H1 (cell line): ENCODE data around the gene UFD1. TPM values are rescaled to one million over a fixed set of nuclear protein-coding genes. Genes with fewer than 3 reads are reported as not detected.

Experiments
- CTCF ChIA-PET: fragments of 300-600 bp; sonication (Branson Sonifier 250); formaldehyde crosslinking; loops from one replicate; lab custom pipeline; 2021; ENCODE audit not compliant: partially characterized antibody; lab: Charles Lee
- POLR2A ChIA-PET: fragments of 300-600 bp; sonication (Branson Sonifier 250); formaldehyde crosslinking; loops from one replicate; lab custom pipeline; 2021; ENCODE audit warnings: inconsistent platforms; ENCODE audit not compliant: partially characterized antibody; lab: Charles Lee
- DNase-seq, 2 experiments: peaks; one replicate each; pipeline versions ENCODE4 v3.0.0 to v3.0.0-alpha.2; 2010 to 2022; ENCODE audit warnings: low spot score in 2 of 2, low read depth in 1 of 2, mixed read lengths in 1 of 2
- FAIRE-seq: peaks from 2 replicates; lab custom pipeline; 2011; peaks lifted over from hg19 to GRCh38; lab: Jason Lieb, UNC
- H2AFZ ChIP-seq: 2 replicates; pipeline ENCODE4 v1.8.1; 2012; ENCODE audit warnings: low read length, inconsistent platforms
- H2AK5ac ChIP-seq: 2 replicates; pipeline ENCODE4 v1.6.1; 2013; ENCODE audit warnings: low read depth, low read length
- H2BK120ac ChIP-seq: replicated peaks from 2 replicates; pipeline ENCODE3; 2013; ENCODE audit warnings: low read depth, low read length, inconsistent platforms
- H2BK12ac ChIP-seq: 2 replicates; pipeline ENCODE4 v1.6.1; 2013; ENCODE audit warnings: low read depth, low read length
- H2BK15ac ChIP-seq: 2 replicates; pipeline ENCODE4 v1.6.1; 2013; ENCODE audit warnings: low read length
- H2BK20ac ChIP-seq: 2 replicates; pipeline ENCODE4 v1.6.1; 2013; ENCODE audit warnings: low read length
- H2BK5ac ChIP-seq: 2 replicates; pipeline ENCODE4 v1.6.1; 2013; ENCODE audit warnings: low read depth, low read length
- H3K14ac ChIP-seq: 2 replicates; pipeline ENCODE4 v1.6.1; 2013; ENCODE audit warnings: inconsistent platforms; ENCODE audit not compliant: insufficient read length
- H3K18ac ChIP-seq: 2 replicates; pipeline ENCODE4 v1.6.1; 2013; ENCODE audit warnings: low read length; ENCODE audit errors: extremely low read depth
- H3K23ac ChIP-seq: 2 replicates; pipeline ENCODE4 v1.6.1; 2013; ENCODE audit warnings: inconsistent platforms; ENCODE audit not compliant: insufficient read length
- H3K23me2 ChIP-seq: 2 replicates; pipeline ENCODE4 v1.6.1; 2013; ENCODE audit warnings: low read depth, low read length
- H3K27ac ChIP-seq: 2 replicates; pipeline ENCODE4 v1.6.1; 2011; ENCODE audit warnings: low read depth, low read length, inconsistent platforms
- H3K27me3 ChIP-seq, 4 experiments: replicated peaks in 1 of 4; 1 replicate in 1 of 4; 2 replicates in 3 of 4; pipeline versions ENCODE4 v1.6.1 to v1.8.1; 2011 to 2013; ENCODE audit warnings: low read length in 3 of 4, mild to moderate bottlenecking in 3 of 4, inconsistent platforms in 2 of 4, mixed read lengths in 2 of 4, moderate library complexity in 1 of 4; ENCODE audit not compliant: control insufficient read depth in 3 of 4, insufficient read depth in 3 of 4; ENCODE audit errors: extremely low read depth in 1 of 4
- H3K36me3 ChIP-seq, 4 experiments: 2 replicates each; pipeline versions ENCODE4 v1.6.1 to v1.8.1; 2011 to 2013; ENCODE audit warnings: mild to moderate bottlenecking in 4 of 4, low read length in 3 of 4, moderate library complexity in 2 of 4, control low read depth in 1 of 4, inconsistent platforms in 1 of 4; ENCODE audit not compliant: insufficient read depth in 4 of 4, control insufficient read depth in 2 of 4
- H3K4ac ChIP-seq: replicated peaks from 2 replicates; pipeline ENCODE3; 2013; ENCODE audit warnings: low read length, low read depth, mixed read lengths, inconsistent platforms; ENCODE audit not compliant: insufficient read length
- H3K4me1 ChIP-seq, 4 experiments: replicated peaks in 1 of 4; 1 replicate in 1 of 4; 2 replicates in 3 of 4; pipeline versions ENCODE4 v1.6.1 to v1.8.1; 2011 to 2013; ENCODE audit warnings: low read length in 3 of 4, inconsistent platforms in 2 of 4, mixed read lengths in 1 of 4; ENCODE audit not compliant: insufficient read depth in 4 of 4, control insufficient read depth in 3 of 4
- H3K4me2 ChIP-seq, 2 experiments: 2 replicates each; pipeline versions ENCODE4 v1.6.1 to v1.8.1; 2011 to 2013; ENCODE audit warnings: low read depth in 2 of 2, low read length in 2 of 2, control low read depth in 1 of 2, inconsistent platforms in 1 of 2, mild to moderate bottlenecking in 1 of 2; ENCODE audit not compliant: insufficient read depth in 1 of 2
- H3K4me3 ChIP-seq, 4 experiments: fragments of 200-600, 300-600 bp in 1 of 4; sonication (generic), shearing (Covaris generic), sonication (Bioruptor Twin) in 1 of 4; 2 replicates each; pipeline versions ENCODE4 v1.5.1 to v1.8.1; 2011 to 2016; ENCODE audit warnings: low read length in 4 of 4, low read depth in 3 of 4, control low read depth in 2 of 4, inconsistent platforms in 2 of 4, mild to moderate bottlenecking in 2 of 4, mixed read lengths in 1 of 4, moderate library complexity in 1 of 4; ENCODE audit not compliant: insufficient read depth in 2 of 4; ENCODE audit errors: extremely low read depth in 1 of 4
- H3K56ac ChIP-seq: replicated peaks from 2 replicates; pipeline ENCODE3; 2013; ENCODE audit warnings: low read depth, mild to moderate bottlenecking, mixed read lengths, low read length, inconsistent platforms; ENCODE audit not compliant: insufficient read length
- H3K79me1 ChIP-seq: 2 replicates; pipeline ENCODE4 v1.6.1; 2013; ENCODE audit warnings: low read depth, low read length, control low read depth
- H3K79me2 ChIP-seq, 2 experiments: 2 replicates each; pipeline versions ENCODE4 v1.6.1 to v1.8.1; 2012 to 2013; ENCODE audit warnings: low read length in 2 of 2, mild to moderate bottlenecking in 2 of 2, inconsistent platforms in 1 of 2; ENCODE audit not compliant: insufficient read depth in 2 of 2, control insufficient read depth in 1 of 2
- H3K9ac ChIP-seq, 4 experiments: replicated peaks in 1 of 4; 1 replicate in 1 of 4; 2 replicates in 3 of 4; pipeline versions ENCODE4 v1.6.1 to v1.8.1; 2011 to 2013; ENCODE audit warnings: low read depth in 3 of 4, low read length in 3 of 4, control low read depth in 2 of 4, mild to moderate bottlenecking in 2 of 4, moderate library complexity in 2 of 4, inconsistent platforms in 1 of 4; ENCODE audit errors: extremely low read depth in 1 of 4
- H3K9me3 ChIP-seq, 2 experiments: 2 replicates each; pipeline versions ENCODE4 v1.6.1 to v1.8.1; 2012 to 2013; ENCODE audit warnings: mild to moderate bottlenecking in 2 of 2, moderate library complexity in 2 of 2, control low read depth in 1 of 2, inconsistent platforms in 1 of 2, low read depth in 1 of 2, low read length in 1 of 2, mixed read lengths in 1 of 2; ENCODE audit not compliant: insufficient read depth in 2 of 2
- H4K20me1 ChIP-seq, 2 experiments: replicated peaks in 1 of 2; 2 replicates each; pipeline versions ENCODE3 to v1.8.1; 2011 to 2013; ENCODE audit warnings: inconsistent platforms in 2 of 2, low read length in 2 of 2, mild to moderate bottlenecking in 1 of 2; ENCODE audit not compliant: insufficient read depth in 2 of 2, control insufficient read depth in 1 of 2
- H4K5ac ChIP-seq: 2 replicates; pipeline ENCODE4 v1.6.1; 2013; ENCODE audit warnings: low read length, low read depth, mixed read lengths, inconsistent platforms; ENCODE audit not compliant: insufficient read length
- H4K8ac ChIP-seq: 2 replicates; pipeline ENCODE4 v1.8.0; 2013; ENCODE audit warnings: mild to moderate bottlenecking, moderate library complexity, low read length, inconsistent platforms; ENCODE audit not compliant: insufficient read depth; ENCODE audit errors: extremely low read depth
- H4K91ac ChIP-seq: replicated peaks from 2 replicates; pipeline ENCODE3; 2013; ENCODE audit warnings: low read length, mixed read lengths, inconsistent platforms; ENCODE audit not compliant: insufficient read length
- HDAC2 ChIP-seq, 2 experiments: fragments of 300-600 bp in 1 of 2; sonication (generic) in 1 of 2; IDR thresholded peaks; 2 replicates each; pipeline ENCODE4 v1.6.1; 2011 to 2012; ENCODE audit warnings: low read depth in 2 of 2, low read length in 2 of 2, mild to moderate bottlenecking in 2 of 2, moderate library complexity in 2 of 2, borderline replicate concordance in 1 of 2, inconsistent platforms in 1 of 2
- KDM1A ChIP-seq: fragments of 200-600, 300-600 bp; sonication (generic); IDR thresholded peaks from 2 replicates; pipeline ENCODE4 v1.7.1; 2016; ENCODE audit warnings: mild to moderate bottlenecking, low read length, borderline replicate concordance
- MAFK ChIP-seq: IDR thresholded peaks from 2 replicates; pipeline ENCODE4 v1.6.1; 2012; ENCODE audit warnings: low read depth, mild to moderate bottlenecking, improper control_type of control experiment, low read length
- SUZ12 ChIP-seq: fragments of 200-600 bp; sonication (generic); IDR thresholded peaks from 2 replicates; pipeline ENCODE4 v1.6.1; 2012; ENCODE audit warnings: mild to moderate bottlenecking, inconsistent platforms, low read length, moderate library complexity, mixed read lengths
- YY1 ChIP-seq: IDR thresholded peaks from 2 replicates; pipeline ENCODE4 v1.6.1; 2011; ENCODE audit warnings: low read depth, mild to moderate bottlenecking, low read length
- WGBS, 2 experiments: shearing (Covaris generic) in 1 of 2; methylation state at CpG; one replicate each; pipeline versions ENCODE4 v1.1.6 to v1.1.7; 2013 to 2015; ENCODE audit warnings: low lambda C conversion rate in 2 of 2, mixed read lengths in 2 of 2, inconsistent platforms in 1 of 2, low coverage in 1 of 2, missing lambda C conversion rate in 1 of 2; ENCODE audit not compliant: insufficient replicate concordance in 2 of 2, insufficient coverage in 1 of 2, insufficient read length in 1 of 2; ENCODE audit errors: extremely low coverage in 1 of 2, missing lambda C conversion rate in 1 of 2; 5-methylcytosine and 5-hydroxymethylcytosine counted together
- polyA plus RNA-seq, 7 experiments: library from polyadenylated mRNA; depleted of rRNA in 3 of 7; stranded (reverse) in 5 of 7; unstranded in 2 of 7; fragments of >200 nt in 5 of 7; fragments of 200-250 nt in 2 of 7; gene quantifications; 1 replicate in 5 of 7; 2 replicates in 1 of 7; 4 replicates in 1 of 7; pipeline versions ENCODE4 v1.2.1 to v1.2.3, GENCODE V29; 2011 to 2013; ENCODE audit warnings: missing spikeins in 2 of 7, mixed read lengths in 2 of 7
- total RNA-seq: library from RNA; stranded (reverse); fragmentation: NEBNext Ultra II Directional; extraction: Animal tissue kit (Norgen Biotek cat#: 25700); gene quantifications from 2 replicates; pipeline ENCODE4 v1.2.1, GENCODE V29; 2021

The UFD1 gene
- total and polyA plus RNA-seq, 2 of the 8 experiments (the other 6 are each of a cell fraction or from before 2014, with no cell fraction given): 74.6 to 116 TPM

GRCh38 chr22:19407649-19408606 lies 71.1 kb downstream of the UFD1 start:
- Histone ChIP-seq H2BK120ac (no peak overlapping the region), H2AK5ac (no peak overlapping the region), H4K20me1 (peaks cover 8 to 27% of the 10 kb centered on the region in 2 experiments), H3K56ac (no peak overlapping the region), H3K23ac (no peak overlapping the region), H3K9ac (no peak overlapping the region), H3K9me3 (no peaks in the 10 kb centered on the region), H3K79me2 (peaks cover 9 to 25% of the 10 kb centered on the region in 2 experiments), H3K4me3 (no peak overlapping the region), H2BK20ac (no peak overlapping the region), H3K27ac (no peak overlapping the region), H3K4me2 (no peak overlapping the region), H3K79me1 (peaks cover 11% of the 10 kb centered on the region), H3K14ac (no peak overlapping the region), H3K27me3 (no peaks in the 10 kb centered on the region), H3K4ac (no peak overlapping the region), H4K5ac (no peak overlapping the region), H2BK15ac (no peak overlapping the region), H4K91ac (no peak overlapping the region), H3K36me3 (peaks cover 7 to 40% (median 29%) of the 10 kb centered on the region in 4 experiments; a peak in 7 of 8 replicates), H2BK12ac (no peak overlapping the region), H2BK5ac (no peak overlapping the region), H3K4me1 (no peaks in the 10 kb centered on the region; a peak in 1 of 7 replicates), H3K18ac (no peak overlapping the region), H3K23me2 (no peaks in the 10 kb centered on the region), H2AFZ (no peak overlapping the region), H4K8ac (no peak overlapping the region)
- DNase-seq (no peak), FAIRE-seq (no peak)
- TF ChIP-seq MAFK (no peak), HDAC2 (IDR thresholded peaks at IDR 0.05; ENCODE audit: borderline replicate concordance in 1 of 2, low read depth in 2 of 2, low read length in 2 of 2) (no peak), SUZ12 (no peak), YY1 (no peak), KDM1A (no peak)
- 95% methylated on average over 16 of the region's 16 CpGs; no CpG with 5 or more reads in 1 of the 2 experiments for WGBS, 2 experiments
- POLR2A ChIA-PET: interaction anchor here (1.0 to 1.5 kb wide), 2 partner anchors 13 to 39 kb away, joined by 3 to 5 read pairs; partner anchors contain the start of gene C22orf39
- CTCF ChIA-PET: no interaction called here
